ENCODE data around the gene CSNK1A1.

The CSNK1A1 gene

DNA sequence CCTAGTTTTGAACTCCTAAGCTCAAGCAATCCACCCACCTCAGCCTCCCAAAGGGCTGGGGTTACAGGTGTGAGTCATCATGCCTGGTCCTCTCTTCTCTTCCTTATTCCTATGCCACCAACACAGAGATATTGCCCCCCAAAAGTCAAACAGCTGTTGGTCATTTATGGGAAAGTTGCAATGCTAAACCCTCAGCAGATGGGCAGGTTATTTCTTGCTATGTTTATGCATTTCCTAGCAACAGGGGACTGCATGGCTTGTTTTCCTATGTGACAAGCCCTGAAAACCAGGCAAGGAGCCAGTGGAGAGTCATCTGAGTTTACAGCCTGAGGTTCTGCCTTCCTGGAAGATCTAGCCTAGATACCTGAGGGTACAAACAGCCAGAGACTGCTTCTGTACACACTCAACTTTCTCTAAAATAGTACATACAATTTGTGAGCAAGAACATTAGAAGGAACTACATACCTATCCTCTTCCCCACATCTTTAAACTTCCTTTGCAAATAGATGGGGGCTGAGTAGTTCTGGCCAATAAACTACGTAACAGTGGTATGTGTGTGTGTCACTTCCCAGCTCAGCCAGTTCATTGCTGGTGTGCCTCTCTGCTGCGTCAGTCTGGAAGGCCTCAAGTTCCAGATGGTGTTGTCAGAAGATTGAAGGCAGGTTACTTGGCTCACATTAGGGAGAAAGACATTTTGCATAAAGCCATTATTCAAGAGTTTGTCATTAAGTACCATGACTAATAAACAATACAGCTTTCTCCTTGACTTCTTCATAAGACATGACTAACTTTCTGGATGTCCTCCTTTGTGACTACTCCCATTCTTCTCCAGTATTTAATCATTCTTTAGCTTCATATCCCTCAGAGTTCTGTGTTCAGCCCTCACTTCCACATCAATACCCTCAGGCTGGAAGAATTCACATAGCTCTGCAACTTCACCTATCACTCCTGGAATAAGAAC is 65.3 kb downstream of the CSNK1A1 start:
- TF ChIP-seq, protein P1, sequence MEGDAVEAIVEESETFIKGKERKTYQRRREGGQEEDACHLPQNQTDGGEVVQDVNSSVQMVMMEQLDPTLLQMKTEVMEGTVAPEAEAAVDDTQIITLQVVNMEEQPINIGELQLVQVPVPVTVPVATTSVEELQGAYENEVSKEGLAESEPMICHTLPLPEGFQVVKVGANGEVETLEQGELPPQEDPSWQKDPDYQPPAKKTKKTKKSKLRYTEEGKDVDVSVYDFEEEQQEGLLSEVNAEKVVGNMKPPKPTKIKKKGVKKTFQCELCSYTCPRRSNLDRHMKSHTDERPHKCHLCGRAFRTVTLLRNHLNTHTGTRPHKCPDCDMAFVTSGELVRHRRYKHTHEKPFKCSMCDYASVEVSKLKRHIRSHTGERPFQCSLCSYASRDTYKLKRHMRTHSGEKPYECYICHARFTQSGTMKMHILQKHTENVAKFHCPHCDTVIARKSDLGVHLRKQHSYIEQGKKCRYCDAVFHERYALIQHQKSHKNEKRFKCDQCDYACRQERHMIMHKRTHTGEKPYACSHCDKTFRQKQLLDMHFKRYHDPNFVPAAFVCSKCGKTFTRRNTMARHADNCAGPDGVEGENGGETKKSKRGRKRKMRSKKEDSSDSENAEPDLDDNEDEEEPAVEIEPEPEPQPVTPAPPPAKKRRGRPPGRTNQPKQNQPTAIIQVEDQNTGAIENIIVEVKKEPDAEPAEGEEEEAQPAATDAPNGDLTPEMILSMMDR (IDR thresholded peaks at IDR 0.05; ENCODE audit: low read length, missing control alignments) = no peak
- DNase-seq (ENCODE audit: low read depth) = peak; percentile 99
- no peak overlapping the region for H3K4me3 ChIP-seq (replicated peaks; ENCODE audit: low read depth, low read length)

DNA sequence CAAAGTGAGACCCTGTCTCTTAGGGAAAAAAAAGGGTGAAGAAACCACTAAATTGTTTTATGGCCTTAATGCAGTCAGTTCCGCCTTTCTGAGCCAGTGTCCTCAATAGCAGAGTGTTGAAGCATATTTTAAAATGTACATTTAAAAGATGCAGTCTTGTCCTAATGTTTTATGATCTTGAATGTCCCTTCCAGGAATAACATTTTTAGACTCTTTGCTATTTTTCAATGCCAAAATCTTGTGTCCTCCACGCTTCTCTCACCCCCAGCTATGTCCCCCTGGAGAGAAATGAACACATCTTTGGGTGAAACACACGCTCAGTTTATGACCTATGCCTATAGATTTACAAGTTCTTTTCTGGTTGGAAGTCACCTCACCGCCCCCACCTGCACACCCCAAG is 69.8 kb downstream of the CSNK1A1 start:
- TF ChIP-seq, protein P1 (IDR thresholded peaks at IDR 0.05; ENCODE audit: low read length, missing control alignments) = no peak
- no peak for DNase-seq (ENCODE audit: low read depth)
- H3K4me3 ChIP-seq (replicated peaks; ENCODE audit: low read depth, low read length) = no peak overlapping the region

DNA sequence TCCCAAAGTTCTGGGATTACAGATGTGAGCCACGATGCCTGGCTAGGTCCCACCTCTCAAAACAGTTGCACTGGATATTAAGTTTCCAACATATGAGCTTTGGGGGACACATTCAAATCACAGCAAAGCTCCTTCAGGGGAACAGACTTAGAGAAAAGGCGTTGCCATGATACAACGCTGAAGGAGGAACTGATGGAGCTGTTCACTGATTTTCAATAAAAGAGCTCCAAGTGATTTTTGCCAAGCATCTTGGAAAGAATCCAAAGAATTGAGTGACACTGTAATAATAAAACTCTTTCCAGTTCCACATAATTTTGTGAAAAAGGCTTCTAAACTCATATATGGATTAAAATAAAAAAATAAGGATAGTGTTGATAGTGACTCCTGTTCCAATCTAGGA is 72.5 kb downstream of the CSNK1A1 start:
- H3K4me3 ChIP-seq (replicated peaks; ENCODE audit: low read depth, low read length) = no peak overlapping the region
- TF ChIP-seq, protein P1 (IDR thresholded peaks at IDR 0.05; ENCODE audit: low read length, missing control alignments) = no peak
- DNase-seq (ENCODE audit: low read depth) = no peak

DNA sequence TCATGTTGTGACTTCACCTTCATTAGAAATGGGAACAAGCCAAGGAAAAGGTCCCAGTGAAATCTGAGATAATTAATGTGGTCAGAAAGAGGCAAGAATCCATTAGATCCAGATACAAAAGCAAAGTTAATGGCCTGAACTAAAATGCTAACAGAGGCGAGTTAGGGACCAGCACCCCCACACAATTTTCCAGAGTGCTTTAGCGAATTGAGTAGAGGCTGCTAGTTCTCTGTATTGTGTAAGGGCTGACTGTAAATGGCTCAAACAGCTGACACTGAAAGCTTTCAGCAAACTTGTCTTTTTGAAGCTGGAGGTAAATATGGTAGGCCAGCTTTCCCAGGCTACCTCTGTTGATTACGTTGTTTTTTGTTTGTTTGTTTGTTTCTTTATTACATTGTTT is 75.5 kb downstream of the CSNK1A1 start:
- H3K4me3 ChIP-seq (replicated peaks; ENCODE audit: low read depth, low read length) = no peak overlapping the region
- TF ChIP-seq, protein P1 (IDR thresholded peaks at IDR 0.05; ENCODE audit: low read length, missing control alignments) = no peak
- no peak for DNase-seq (ENCODE audit: low read depth)

DNA sequence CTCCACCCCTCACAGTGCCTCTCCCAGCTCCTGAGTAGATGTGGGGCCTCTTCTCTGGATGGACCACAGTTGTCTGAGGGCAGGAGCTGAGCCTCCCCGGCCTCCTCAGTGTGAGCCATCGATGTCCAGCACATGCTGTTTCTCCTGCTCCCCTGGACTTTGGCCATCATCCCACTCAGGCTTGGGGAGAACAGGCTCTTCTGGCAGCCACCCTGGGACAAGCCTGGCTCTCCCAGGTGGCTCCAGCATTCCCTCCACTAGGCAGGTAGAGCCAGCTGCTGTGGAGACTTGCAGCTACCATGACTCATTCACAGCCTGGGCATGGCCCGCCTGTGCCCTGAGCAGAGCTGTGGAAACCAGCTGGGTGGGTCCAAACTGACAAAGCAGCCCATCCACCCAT is 77.0 kb downstream of the CSNK1A1 start:
- TF ChIP-seq, protein P1 (IDR thresholded peaks at IDR 0.05; ENCODE audit: low read length, missing control alignments) = no peak
- DNase-seq (ENCODE audit: low read depth) = no peak
- no peak overlapping the region for H3K4me3 ChIP-seq (replicated peaks; ENCODE audit: low read depth, low read length)

DNA sequence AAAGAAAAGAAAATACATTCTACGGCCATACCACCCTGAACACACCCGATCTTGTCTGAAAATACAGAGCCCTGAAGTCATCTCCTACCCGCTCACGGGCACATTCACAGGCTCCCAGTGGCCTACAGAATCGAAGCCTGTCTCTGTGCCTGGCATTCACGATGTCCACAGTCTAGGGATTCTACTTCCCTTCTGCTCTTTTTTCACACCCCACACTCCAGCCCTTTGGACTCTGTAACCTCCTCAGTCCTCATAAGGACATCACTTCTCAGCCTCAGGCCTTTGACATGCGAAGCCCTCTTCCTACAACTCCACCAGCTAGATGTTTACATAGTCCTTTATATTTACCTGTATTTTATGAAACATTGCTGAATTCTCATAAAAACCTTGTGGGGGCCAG is 77.8 kb downstream of the CSNK1A1 start:
- TF ChIP-seq, protein P1 (IDR thresholded peaks at IDR 0.05; ENCODE audit: low read length, missing control alignments) = no peak
- DNase-seq (ENCODE audit: low read depth) = no peak
- no peak overlapping the region for H3K4me3 ChIP-seq (replicated peaks; ENCODE audit: low read depth, low read length)

DNA sequence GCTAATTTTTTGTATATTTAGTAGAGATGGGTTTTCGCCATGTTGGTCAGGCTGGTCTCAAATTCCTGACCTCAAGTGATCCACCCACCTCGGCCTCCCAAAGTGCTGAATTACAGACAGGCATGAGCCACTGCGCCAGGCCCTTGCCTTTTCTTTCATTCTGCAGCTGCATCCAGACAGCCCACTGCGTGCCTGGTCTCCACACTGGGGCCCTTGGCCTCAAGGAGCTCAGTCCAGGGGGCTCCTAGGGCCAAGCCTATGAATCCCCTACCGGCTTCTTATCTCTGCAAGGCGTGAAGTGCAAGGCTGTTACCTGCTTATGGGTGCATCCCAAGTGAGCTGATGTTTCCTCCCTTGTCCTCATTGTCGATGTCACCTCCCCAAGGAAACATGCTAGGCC is 78.8 kb downstream of the CSNK1A1 start:
- TF ChIP-seq, protein P1 (IDR thresholded peaks at IDR 0.05; ENCODE audit: low read length, missing control alignments) = no peak
- DNase-seq (ENCODE audit: low read depth) = no peak
- no peak overlapping the region for H3K4me3 ChIP-seq (replicated peaks; ENCODE audit: low read depth, low read length)

Data from fibroblast of pulmonary artery (primary cell).